Endodermal cell (in vitro differentiated cells): ENCODE data around the gene LDHB. TPM values are rescaled to one million over a fixed set of nuclear protein-coding genes. Genes with fewer than 3 reads are reported as not detected.

Experiments used
- DNase-seq: peaks from one replicate; pipeline ENCODE4 v3.0.0-alpha.2; 2017
- H3K27ac ChIP-seq: 2 replicates; pipeline ENCODE4 v1.5.1; 2013; ENCODE audit warnings: mild to moderate bottlenecking, low read depth, low read length, moderate library complexity
- H3K27me3 ChIP-seq: 2 replicates; pipeline ENCODE4 v1.6.1; 2013; ENCODE audit warnings: mild to moderate bottlenecking, low read length, moderate library complexity; ENCODE audit not compliant: insufficient read depth, control insufficient read depth, poor library complexity, severe bottlenecking
- H3K36me3 ChIP-seq: 2 replicates; pipeline ENCODE4 v1.7.0; 2013; ENCODE audit warnings: mild to moderate bottlenecking, low read length, moderate library complexity; ENCODE audit not compliant: control insufficient read depth, insufficient read depth
- H3K4me1 ChIP-seq: one replicate; pipeline ENCODE4 v1.7.0; 2013; ENCODE audit warnings: low read length; ENCODE audit not compliant: control insufficient read depth, insufficient read depth
- H3K4me3 ChIP-seq: 2 replicates; pipeline ENCODE4 v1.5.1; 2013; ENCODE audit warnings: mild to moderate bottlenecking, low read length, moderate library complexity
- H3K9ac ChIP-seq: 2 replicates; pipeline ENCODE4 v1.6.1; 2013; ENCODE audit warnings: mild to moderate bottlenecking, low read length, moderate library complexity; ENCODE audit not compliant: poor library complexity, severe bottlenecking; ENCODE audit errors: extremely low read depth
- H3K9me3 ChIP-seq: 2 replicates; pipeline ENCODE4 v1.6.1; 2013; ENCODE audit warnings: mild to moderate bottlenecking, low read length, moderate library complexity; ENCODE audit not compliant: control insufficient read depth
- H3K27ac Mint-ChIP-seq: 2 replicates; pipeline ENCODE4 v1.8.0; 2020; ENCODE audit warnings: mixed read lengths
- H3K27me3 Mint-ChIP-seq: 2 replicates; pipeline ENCODE4 v1.8.0; 2021; ENCODE audit warnings: mild to moderate bottlenecking, mixed read lengths; ENCODE audit not compliant: insufficient read depth
- H3K36me3 Mint-ChIP-seq: 2 replicates; pipeline ENCODE4 v1.8.0; 2020; ENCODE audit warnings: low read depth, mixed read lengths
- H3K4me1 Mint-ChIP-seq: 2 replicates; pipeline ENCODE4 v1.8.0; 2020; ENCODE audit warnings: mixed read lengths
- H3K4me3 Mint-ChIP-seq: 2 replicates; pipeline ENCODE4 v1.8.0; 2020; ENCODE audit warnings: mild to moderate bottlenecking, moderate library complexity, mixed read lengths
- H3K9me3 Mint-ChIP-seq: 2 replicates; pipeline ENCODE4 v1.8.0; 2020; ENCODE audit warnings: mild to moderate bottlenecking, mixed read lengths
- CTCF ChIP-seq: fragments of 200-600 bp; sonication (generic); conservative IDR thresholded peaks from 2 replicates; pipeline ENCODE4 v1.5.0; 2021; ENCODE audit warnings: antibody characterized with exemption, mild to moderate bottlenecking
- WGBS, 2 experiments: methylation state at CpG; one replicate each; pipeline versions ENCODE4 v1.1.5 to v1.1.7; 2013; ENCODE audit warnings: missing lambda C conversion rate in 2 of 2, mixed read lengths in 1 of 2; ENCODE audit not compliant: insufficient coverage in 1 of 2, insufficient read length in 1 of 2; 5-methylcytosine and 5-hydroxymethylcytosine counted together
- total RNA-seq, 2 donors: library from RNA; stranded (reverse); fragmentation: NEBNext Ultra II Directional in 1 of 2; extraction: Animal tissue kit (Norgen Biotek cat#: 25700) in 1 of 2; gene quantifications; 2 replicates in 1 of 2; 3 replicates in 1 of 2; pipeline ENCODE4 v1.2.1, GENCODE V29; 2021

LDHB gene
- total RNA-seq, 2 donors from 2014 or later: 917 to 1,694 TPM

- H3K36me3 ChIP-seq: no peaks in the 10 kb centered on the region
- H3K4me1 ChIP-seq: peaks cover 11% of the 10 kb centered on the region
- no peak overlapping the region for H3K9ac ChIP-seq
- no peaks in the 10 kb centered on the region for H3K9me3 Mint-ChIP-seq
- peaks cover 30% of the 10 kb centered on the region for H3K27me3 Mint-ChIP-seq
- H3K9me3 ChIP-seq: no peaks in the 10 kb centered on the region
- no peak for TF ChIP-seq CTCF
- H3K36me3 Mint-ChIP-seq: no peaks in the 10 kb centered on the region
- H3K4me3 ChIP-seq: no peak overlapping the region
- H3K27ac Mint-ChIP-seq: no peak overlapping the region
- H3K4me1 Mint-ChIP-seq: peaks cover 29% of the 10 kb centered on the region
- no peak for DNase-seq
- WGBS, 2 experiments: 82% methylated on average over 2 of the region's 2 CpGs; no CpG with 5 or more reads in 1 of the 2 experiments
- H3K27me3 ChIP-seq: peaks cover 20% of the 10 kb centered on the region
- no peak overlapping the region for H3K4me3 Mint-ChIP-seq
- no peak overlapping the region for H3K27ac ChIP-seq
These were observed 54.9 kb downstream of the LDHB start for GRCh38 chr12:21602774-21603173.

- peak; percentile 72 for DNase-seq
- no peak overlapping the region for H3K4me3 Mint-ChIP-seq
- peaks cover 11% of the 10 kb centered on the region for H3K4me1 ChIP-seq
- no peaks in the 10 kb centered on the region for H3K9me3 Mint-ChIP-seq
- H3K27ac ChIP-seq: no peak overlapping the region
- H3K27ac Mint-ChIP-seq: no peak overlapping the region
- peaks cover 38% of the 10 kb centered on the region for H3K27me3 Mint-ChIP-seq
- TF ChIP-seq CTCF: no peak
- no peak overlapping the region for H3K9ac ChIP-seq
- no peaks in the 10 kb centered on the region for H3K36me3 Mint-ChIP-seq
- WGBS, 2 experiments: 57 to 73% methylated on average over 5 of the region's 5 CpGs
- H3K36me3 ChIP-seq: no peaks in the 10 kb centered on the region
- no peaks in the 10 kb centered on the region for H3K9me3 ChIP-seq
- peaks cover 34% of the 10 kb centered on the region for H3K4me1 Mint-ChIP-seq
- H3K27me3 ChIP-seq: peaks cover 20% of the 10 kb centered on the region
- no peak overlapping the region for H3K4me3 ChIP-seq
These were observed 57.4 kb downstream of the LDHB start for GRCh38 chr12:21600196-21600595.

GRCh38 chr12:21599143-21599999 is 58.3 kb downstream of the LDHB start:
- no peak overlapping the region for H3K4me3 Mint-ChIP-seq
- peaks cover 38% of the 10 kb centered on the region for H3K27me3 Mint-ChIP-seq
- no peak overlapping the region for H3K9ac ChIP-seq
- H3K36me3 Mint-ChIP-seq: no peaks in the 10 kb centered on the region
- TF ChIP-seq CTCF: no peak
- no peak overlapping the region for H3K27ac Mint-ChIP-seq
- H3K9me3 ChIP-seq: no peaks in the 10 kb centered on the region
- peaks cover 20% of the 10 kb centered on the region for H3K27me3 ChIP-seq
- peaks cover 32% of the 10 kb centered on the region for H3K4me1 Mint-ChIP-seq
- no peaks in the 10 kb centered on the region for H3K9me3 Mint-ChIP-seq
- no peak for DNase-seq
- H3K27ac ChIP-seq: no peak overlapping the region
- no peak overlapping the region for H3K4me3 ChIP-seq
- 86 to 93% methylated on average over 2 of the region's 3 CpGs for WGBS, 2 experiments
- H3K36me3 ChIP-seq: no peaks in the 10 kb centered on the region
- H3K4me1 ChIP-seq: peaks cover 8% of the 10 kb centered on the region
